Osteoblast (primary cell): Measurements from ENCODE around the gene MMD2. TPM values are rescaled to one million over a fixed set of nuclear protein-coding genes. Genes with fewer than 3 reads are reported as not detected.

Experiments
- DNase-seq: peaks from one replicate; pipeline ENCODE4 v3.0.0; 2011; ENCODE audit warnings: low spot score, mixed read lengths; ENCODE audit not compliant: insufficient read length; ENCODE audit errors: missing footprints
- H2AFZ ChIP-seq: 2 replicates; pipeline ENCODE4 v1.6.0; 2011; ENCODE audit warnings: mild to moderate bottlenecking, low read length
- H3K27ac ChIP-seq: 2 replicates; pipeline ENCODE4 v1.5.1; 2011; ENCODE audit warnings: mild to moderate bottlenecking, low read depth, low read length, moderate library complexity
- H3K27me3 ChIP-seq: 2 replicates; pipeline ENCODE4 v1.6.0; 2012; ENCODE audit warnings: mild to moderate bottlenecking, control low read depth, inconsistent platforms, low read length, moderate library complexity; ENCODE audit not compliant: insufficient read depth
- H3K36me3 ChIP-seq: 2 replicates; pipeline ENCODE4 v1.5.1; 2011; ENCODE audit warnings: mild to moderate bottlenecking, low read length, control low read depth, moderate library complexity; ENCODE audit not compliant: insufficient read depth
- H3K4me1 ChIP-seq: 2 replicates; pipeline ENCODE4 v1.5.1; 2011; ENCODE audit warnings: mild to moderate bottlenecking, low read length, control low read depth, moderate library complexity; ENCODE audit not compliant: insufficient read depth
- H3K4me2 ChIP-seq: 2 replicates; pipeline ENCODE4 v1.6.0; 2011; ENCODE audit warnings: mild to moderate bottlenecking, low read length; ENCODE audit not compliant: insufficient read depth
- H3K4me3 ChIP-seq: fragments of 200-600 bp; sonication (generic); 3 replicates; pipeline ENCODE4 v1.5.1; 2012; ENCODE audit warnings: mild to moderate bottlenecking, low read length, inconsistent platforms; ENCODE audit not compliant: insufficient read depth
- H3K79me2 ChIP-seq: 2 replicates; pipeline ENCODE4 v1.6.0; 2012; ENCODE audit warnings: mild to moderate bottlenecking, low read length, control low read depth, inconsistent platforms; ENCODE audit not compliant: insufficient read depth
- H3K9me3 ChIP-seq: 2 replicates; pipeline ENCODE4 v1.5.1; 2011; ENCODE audit warnings: low read depth, low read length, control low read depth
- H4K20me1 ChIP-seq: 2 replicates; pipeline ENCODE4 v1.6.0; 2012; ENCODE audit warnings: mild to moderate bottlenecking, low read length, control low read depth; ENCODE audit not compliant: insufficient read depth
- CTCF ChIP-seq: IDR thresholded peaks from 2 replicates; pipeline ENCODE4 v1.5.1; 2011; ENCODE audit warnings: mild to moderate bottlenecking, low read depth, low read length, moderate library complexity; ENCODE audit errors: extremely low read depth
- total RNA-seq: library from RNA; depleted of rRNA; stranded (reverse); fragments of >200 nt; gene quantifications from 2 replicates; pipeline ENCODE4 v1.2.3, GENCODE V29; 2012

The MMD2 gene
- total RNA-seq, 1 donor = not detected

DNA sequence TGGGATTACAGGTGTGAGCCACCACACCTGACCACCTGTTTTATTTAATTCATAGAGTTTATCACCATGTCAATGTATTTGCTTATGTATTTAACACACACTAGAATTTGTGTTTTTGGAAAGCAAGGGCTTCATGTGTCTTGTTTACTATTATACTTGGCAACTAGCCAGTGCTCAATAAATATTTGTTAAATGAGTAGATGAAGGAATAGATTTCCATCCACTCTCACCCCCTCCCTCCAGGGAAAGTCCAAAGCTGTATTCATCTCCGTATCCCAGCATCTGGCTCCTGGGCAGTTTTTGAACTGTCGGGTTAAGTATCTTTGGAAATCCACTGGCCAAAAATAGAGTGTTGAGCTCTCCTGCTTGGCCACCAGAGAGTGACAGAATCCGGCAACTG is 70.8 kb downstream of the MMD2 start:
- DNase-seq = no peak
- H3K4me3 ChIP-seq = no peak overlapping the region
- H4K20me1 ChIP-seq = no peaks in the 10 kb centered on the region
- no peak overlapping the region for H3K4me2 ChIP-seq
- TF ChIP-seq CTCF = no peak
- no peaks in the 10 kb centered on the region for H3K9me3 ChIP-seq
- H3K27me3 ChIP-seq = peaks cover 8% of the 10 kb centered on the region
- no peaks in the 10 kb centered on the region for H3K79me2 ChIP-seq
- H3K27ac ChIP-seq = no peak overlapping the region
- no peak overlapping the region for H2AFZ ChIP-seq
- no peaks in the 10 kb centered on the region for H3K36me3 ChIP-seq
- no peaks in the 10 kb centered on the region for H3K4me1 ChIP-seq

GRCh38 chr7:4886671-4887070 is 72.3 kb downstream of the MMD2 start:
- no peak for DNase-seq
- Histone ChIP-seq H3K4me3 (no peak overlapping the region), H3K27ac (no peak overlapping the region), H3K36me3 (no peaks in the 10 kb centered on the region), H3K4me1 (peaks cover 10% of the 10 kb centered on the region), H4K20me1 (no peaks in the 10 kb centered on the region), H2AFZ (no peak overlapping the region), H3K27me3 (peaks cover 8% of the 10 kb centered on the region), H3K79me2 (no peaks in the 10 kb centered on the region), H3K4me2 (no peak overlapping the region), H3K9me3 (no peaks in the 10 kb centered on the region)
- TF ChIP-seq CTCF = no peak

DNA sequence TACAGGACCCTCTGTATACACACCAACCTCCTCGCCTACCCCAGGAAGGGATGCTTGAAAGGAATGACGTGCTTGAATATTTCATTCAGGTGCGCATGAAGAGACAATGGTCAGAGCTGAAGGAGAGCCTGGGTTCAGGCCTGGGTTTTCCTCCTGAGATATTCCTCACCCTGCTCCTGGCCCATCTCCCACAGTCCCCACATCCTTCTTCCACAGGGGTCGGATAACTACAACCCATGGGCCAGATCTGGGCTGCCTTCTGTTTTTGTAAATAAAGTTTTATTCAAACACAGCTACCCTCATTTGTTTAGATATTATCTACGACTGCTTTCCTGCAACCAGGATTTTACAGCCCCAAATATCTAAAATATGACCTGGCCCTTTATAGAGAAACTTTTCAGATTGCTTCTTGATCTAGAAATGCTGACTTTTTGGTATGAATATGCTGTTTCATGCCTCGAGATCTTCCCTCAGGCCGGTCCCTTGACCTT is 73.6 kb downstream of the MMD2 start:
- Histone ChIP-seq H4K20me1 (no peaks in the 10 kb centered on the region), H3K27me3 (peaks cover 8% of the 10 kb centered on the region), H3K4me3 (no peak overlapping the region), H3K79me2 (no peaks in the 10 kb centered on the region), H3K27ac (no peak overlapping the region), H2AFZ (no peak overlapping the region), H3K4me2 (no peak overlapping the region), H3K4me1 (peaks cover 10% of the 10 kb centered on the region), H3K9me3 (no peaks in the 10 kb centered on the region), H3K36me3 (no peaks in the 10 kb centered on the region)
- no peak for TF ChIP-seq CTCF
- no peak for DNase-seq

DNA sequence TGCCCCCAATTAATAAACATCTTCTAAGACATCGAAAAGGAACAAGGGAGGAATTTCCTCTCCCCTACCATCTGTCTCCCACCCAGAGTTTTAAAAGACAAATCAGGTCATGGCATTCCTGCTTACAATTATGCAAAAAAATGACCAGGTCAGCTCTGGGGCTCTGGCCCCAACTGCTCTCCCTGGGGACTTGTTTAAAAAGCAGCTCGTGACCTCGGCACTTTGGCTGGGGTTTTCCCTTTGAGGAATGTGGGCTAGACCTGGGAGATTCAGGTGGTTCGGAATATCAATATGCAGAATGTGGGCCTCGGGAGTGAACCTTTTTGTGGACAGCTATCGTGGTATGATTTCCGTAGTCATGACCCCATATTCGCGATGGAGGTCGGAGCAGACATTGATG is 74.8 kb downstream of the MMD2 start:
- no peaks in the 10 kb centered on the region for H3K79me2 ChIP-seq

More for the DNA sequence above, 74.8 kb downstream of the MMD2 start:
- no peak overlapping the region for H3K4me3 ChIP-seq
- H3K36me3 ChIP-seq = no peaks in the 10 kb centered on the region
- no peak for TF ChIP-seq CTCF
- no peak for DNase-seq
- no peak overlapping the region for H3K27ac ChIP-seq
- peaks cover 4% of the 10 kb centered on the region for H3K27me3 ChIP-seq
- H3K4me2 ChIP-seq = no peak overlapping the region
- no peaks in the 10 kb centered on the region for H3K9me3 ChIP-seq
- H4K20me1 ChIP-seq = no peaks in the 10 kb centered on the region
- no peak overlapping the region for H2AFZ ChIP-seq
- peaks cover 10% of the 10 kb centered on the region for H3K4me1 ChIP-seq
